GM18868 (cell line): ENCODE data around the gene SNRPD3.

Experiments used
- ATAC-seq: cut with Tn5 transposase; IDR thresholded peaks from one replicate; pipeline ENCODE4 v1.9.1; 2021; ENCODE audit warnings: mild to moderate bottlenecking, moderate library complexity; ENCODE audit not compliant: unreplicated experiment

SNRPD3 gene

DNA sequence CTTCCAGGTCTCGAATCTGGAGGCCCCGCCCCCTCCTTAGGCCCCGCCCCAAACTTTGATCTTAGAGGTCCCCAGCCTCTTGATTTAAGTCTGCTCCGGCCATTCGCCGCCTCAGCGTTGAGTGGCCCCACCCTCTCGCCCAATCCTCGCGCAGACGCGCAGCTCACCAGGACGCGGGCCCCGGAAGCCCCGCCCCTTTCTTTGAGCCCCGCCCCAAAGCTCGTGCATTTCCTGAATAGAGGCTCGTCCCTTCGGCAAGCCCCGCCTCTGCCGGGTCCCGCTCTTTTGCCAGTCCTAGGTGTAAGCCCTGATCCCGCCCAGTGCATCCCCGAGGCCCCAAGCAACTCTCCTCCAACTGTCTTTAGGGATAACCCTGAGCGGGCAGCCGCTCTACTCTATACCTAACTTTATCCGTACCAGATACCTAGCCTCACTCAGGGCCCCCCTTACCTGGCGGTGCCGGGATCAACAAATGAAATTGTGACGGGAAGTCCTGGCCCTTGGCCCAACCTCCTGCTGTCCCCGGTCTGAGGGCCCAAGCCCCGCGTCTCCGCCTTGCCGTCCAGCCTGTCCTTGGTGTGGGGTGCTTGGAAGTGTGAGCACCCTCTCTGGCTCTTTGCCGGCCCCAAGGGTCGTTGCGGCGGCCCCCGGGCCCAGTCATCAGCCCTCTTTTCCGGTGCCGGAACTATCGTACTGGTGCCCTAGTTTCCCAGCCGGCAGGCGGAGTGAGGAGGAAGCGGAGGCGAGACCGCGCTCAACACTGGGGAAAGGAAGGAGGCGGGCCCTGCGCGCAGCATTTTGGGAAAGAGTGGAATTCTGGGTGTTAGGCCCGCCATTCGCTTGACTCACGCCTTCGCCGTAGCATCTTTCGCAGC, at the start of gene SNRPD3:
SNRPD3 (plus strand) TSS at position 835 of the 875 bp plus-strand sequence. CDS start 1,676 bp downstream, outside the sequence.
- ATAC-seq, result peak; percentile 72

- ATAC-seq, result no peak
Measured at GRCh38 chr22:24506802-24507438, 48.9 kb upstream of the SNRPD3 start.

GRCh38 chr22:24507716-24508115, 48.1 kb upstream of the SNRPD3 start:
- ATAC-seq, result no peak

DNA sequence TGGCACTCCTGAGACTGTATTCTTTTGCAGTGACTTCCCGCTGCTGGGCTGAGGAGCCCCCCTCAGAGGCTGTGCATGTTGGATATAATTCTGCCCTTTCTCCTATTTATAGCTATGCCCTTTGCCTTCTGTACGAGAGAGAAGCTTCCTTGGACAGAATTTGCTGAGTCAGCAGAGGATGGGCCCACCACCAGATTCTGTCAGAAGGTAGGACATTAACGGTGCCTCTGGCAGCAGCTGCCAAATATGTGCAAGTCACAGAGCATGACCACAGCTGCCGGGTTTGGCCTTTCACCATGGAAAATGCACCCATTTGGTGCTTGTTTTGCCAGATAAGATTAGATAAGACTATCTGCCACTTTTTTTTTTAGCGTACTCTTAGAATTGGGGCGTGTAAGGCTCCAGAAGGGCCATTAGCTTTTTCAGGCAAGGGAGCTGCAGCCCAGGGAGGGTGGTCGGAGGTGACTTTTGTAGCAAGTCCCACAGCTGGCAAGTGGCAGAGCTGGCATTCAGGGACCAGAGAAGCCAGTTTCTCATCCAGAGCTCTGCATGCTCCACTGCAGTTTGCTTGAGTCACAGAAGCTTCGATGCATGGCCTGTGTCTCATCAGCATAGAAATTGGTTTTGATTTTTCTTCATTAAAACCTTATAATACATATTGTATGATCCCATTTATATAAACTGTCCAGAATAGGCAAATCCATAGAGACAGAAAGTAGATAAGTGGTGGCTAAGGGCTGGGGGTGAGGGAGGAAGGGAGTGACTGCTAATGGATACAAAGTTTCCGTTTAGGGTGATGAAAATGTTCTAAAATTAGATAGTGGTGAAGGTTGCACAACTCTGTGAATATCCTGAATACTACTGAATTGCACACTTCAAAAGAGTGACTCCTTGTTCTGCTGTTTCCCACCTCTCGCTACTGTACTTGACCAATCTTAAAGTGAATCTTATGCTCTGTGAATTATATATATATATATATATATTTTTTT, 44.9 kb upstream of the SNRPD3 start:
- no peak for ATAC-seq

DNA sequence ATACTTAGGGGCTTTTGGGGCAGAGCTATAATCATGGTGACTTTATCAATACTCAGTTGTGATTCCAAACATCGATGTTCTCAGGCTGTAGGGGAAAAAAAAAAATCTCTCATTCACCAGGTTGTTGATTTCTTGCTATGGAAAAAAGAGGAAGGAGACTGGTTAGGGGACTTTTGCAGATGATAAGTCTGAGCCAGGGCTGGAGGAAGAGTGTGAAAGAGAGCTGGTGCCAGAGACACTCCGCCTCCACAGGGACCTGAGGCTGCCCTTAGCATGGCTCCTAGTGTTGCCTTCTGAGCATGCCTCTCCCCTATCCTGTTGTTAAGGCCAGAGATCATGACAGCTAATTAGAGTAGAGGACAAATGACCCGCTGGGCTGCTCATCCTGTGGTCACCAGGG, 43.8 kb upstream of the SNRPD3 start:
- no peak for ATAC-seq

- ATAC-seq, result no peak
Measured at GRCh38 chr22:24513378-24514240, 42.2 kb upstream of the SNRPD3 start.

GRCh38 chr22:24514241-24515026, 41.4 kb upstream of the SNRPD3 start:
- no peak for ATAC-seq

- no peak for ATAC-seq
Measured at GRCh38 chr22:24515027-24515338, 40.8 kb upstream of the SNRPD3 start.

- no peak for ATAC-seq
Measured at GRCh38 chr22:24516301-24516737, 39.5 kb upstream of the SNRPD3 start.

- ATAC-seq, result no peak
Measured at GRCh38 chr22:24517446-24517845, 38.4 kb upstream of the SNRPD3 start.

GRCh38 chr22:24518228-24518627, 37.6 kb upstream of the SNRPD3 start:
- no peak for ATAC-seq

DNA sequence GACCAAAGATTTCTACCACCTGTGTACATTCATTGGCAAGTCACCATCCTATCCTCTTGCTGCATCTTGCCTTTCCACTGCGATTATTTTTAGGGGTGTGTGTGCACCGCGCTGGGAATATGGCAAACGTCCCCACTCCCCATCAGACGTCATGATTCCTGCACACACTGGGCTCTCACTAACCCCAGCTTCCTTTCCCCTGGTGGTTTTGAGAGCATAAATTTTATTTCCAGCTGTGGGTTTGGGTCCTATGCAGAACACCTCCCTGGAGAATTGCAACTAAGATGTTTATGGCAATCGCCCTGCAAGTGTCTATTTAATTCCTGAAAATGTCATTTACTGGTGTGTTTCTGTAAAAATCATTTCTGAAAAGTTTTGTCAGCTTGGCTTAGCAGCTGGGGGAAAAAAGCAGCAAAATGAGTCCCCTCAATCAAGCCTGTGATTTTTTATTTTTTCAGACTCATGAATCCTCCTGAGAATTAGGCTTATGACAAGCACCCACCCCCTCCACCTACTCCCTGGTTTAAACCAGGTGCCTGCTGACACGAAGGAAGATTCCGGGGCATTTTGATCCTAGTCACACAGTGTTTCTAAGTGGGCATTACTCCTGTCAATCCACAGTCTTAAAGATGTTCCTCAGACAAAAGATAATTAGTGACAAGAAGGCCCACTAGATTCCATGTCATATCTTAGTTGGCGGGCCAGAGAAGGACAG, 36.9 kb upstream of the SNRPD3 start:
- no peak for ATAC-seq

DNA sequence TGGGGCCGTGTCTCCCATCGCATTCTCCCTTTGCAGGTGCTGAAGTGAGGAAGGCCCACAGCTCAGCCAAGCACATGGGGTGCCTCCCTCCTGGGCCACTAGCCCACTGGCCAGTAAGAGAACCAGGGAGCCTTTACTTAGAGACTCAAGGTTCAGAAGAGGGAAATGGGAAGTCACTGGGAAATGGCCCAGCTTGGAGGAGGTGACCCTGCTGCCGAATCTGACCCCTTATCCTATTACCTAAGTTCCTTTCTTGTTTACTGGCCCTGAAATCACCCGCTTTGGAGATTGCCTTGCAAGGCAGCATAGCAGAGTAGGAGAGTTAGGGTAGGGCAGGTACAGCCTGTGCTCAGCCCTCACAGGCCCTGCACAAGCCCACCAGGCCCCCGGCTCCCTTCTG, 36.3 kb upstream of the SNRPD3 start:
- ATAC-seq, result no peak

DNA sequence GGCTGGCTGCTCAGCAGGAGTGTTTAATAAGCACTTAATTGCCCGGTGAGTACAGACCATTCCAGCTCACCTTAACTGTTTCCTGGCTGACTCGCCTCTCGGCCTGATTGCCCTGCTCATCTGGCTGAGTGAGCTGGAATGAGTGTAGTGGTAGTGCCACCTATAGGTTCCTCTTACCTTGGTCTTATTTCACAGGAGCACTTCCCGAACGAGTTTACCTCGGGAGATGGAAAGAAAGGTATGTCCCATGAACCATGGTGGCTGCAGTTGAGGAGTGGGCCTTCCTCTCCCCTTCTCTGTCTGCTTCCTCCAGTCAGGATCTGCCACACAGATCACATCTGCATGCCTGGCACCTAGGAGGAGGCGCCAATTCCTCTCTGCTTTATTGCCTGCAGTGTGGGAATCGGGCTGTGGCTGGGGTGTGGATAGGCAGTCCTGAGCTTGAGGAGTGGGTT, 34.0 kb upstream of the SNRPD3 start:
- ATAC-seq, result peak; percentile 56

- ATAC-seq, result no peak
Measured at GRCh38 chr22:24523873-24524272, 31.9 kb upstream of the SNRPD3 start.

DNA sequence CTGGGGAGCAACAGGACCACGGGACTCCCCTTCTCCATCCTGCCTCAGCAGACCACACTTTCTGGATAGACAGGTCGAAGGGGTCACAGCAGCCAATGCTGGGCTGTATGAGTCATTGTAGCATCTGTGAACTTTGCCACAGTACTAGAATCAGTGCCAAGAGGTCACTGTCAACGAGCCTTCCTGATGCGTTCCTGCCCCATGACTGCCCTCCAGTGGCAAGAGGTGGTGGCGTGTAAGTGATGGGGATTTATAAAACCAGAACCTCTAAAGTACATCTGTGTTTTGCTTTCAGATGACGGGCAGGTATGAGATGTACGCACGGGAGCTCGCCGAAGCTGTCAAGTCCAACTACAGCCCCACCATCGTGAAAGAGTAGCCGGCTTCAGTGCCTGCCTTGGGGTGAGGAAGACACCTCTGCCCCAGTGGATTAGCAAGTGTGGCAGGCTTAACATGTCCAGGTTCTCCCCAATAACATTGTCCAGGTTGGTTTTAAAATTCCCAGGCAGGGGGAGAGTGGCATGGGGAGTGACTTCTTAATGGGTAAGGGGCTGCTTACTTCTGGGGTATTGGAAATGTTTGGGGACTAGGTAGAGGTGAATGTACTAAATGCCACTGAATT, 30.3 kb upstream of the SNRPD3 start:
- ATAC-seq, result no peak

- ATAC-seq, result no peak
Measured at GRCh38 chr22:24526191-24526590, 29.6 kb upstream of the SNRPD3 start.

GRCh38 chr22:24529898-24530297, 25.9 kb upstream of the SNRPD3 start:
- ATAC-seq, result no peak
